ENCODE results near the gene OR6B3.
"Not testable (repeated sequence)": the region's sequence is repeated elsewhere in the genome, so short reads cannot be mapped to it uniquely, and the experiment has no call there.

OR6B3 gene

GRCh38 chr2:240053173-240054155 lies at the start of gene OR6B3:
Gene OR6B3, minus strand, starts transcription at chr2:240053521.
- DNase-seq: no peak

- no peak for DNase-seq
Observed at GRCh38 chr2:240098349-240098748, 45.0 kb upstream of the OR6B3 start.

GRCh38 chr2:240095556-240096523 lies 42.5 kb upstream of the OR6B3 start:
- no peak for DNase-seq

- no peak for DNase-seq
Observed at GRCh38 chr2:240089306-240089705, 36.0 kb upstream of the OR6B3 start.

GRCh38 chr2:240086563-240086962 lies 33.2 kb upstream of the OR6B3 start:
- DNase-seq: no peak

- no peak for DNase-seq
Observed at GRCh38 chr2:240078631-240079030, 25.3 kb upstream of the OR6B3 start.

GRCh38 chr2:240077442-240077841 lies 24.1 kb upstream of the OR6B3 start:
- DNase-seq: no peak

- no peak for DNase-seq
Observed at GRCh38 chr2:240074545-240074944, 21.2 kb upstream of the OR6B3 start.

GRCh38 chr2:240070907-240071306 lies 17.6 kb upstream of the OR6B3 start:
- no peak for DNase-seq

- DNase-seq: no peak
Observed at GRCh38 chr2:240069829-240070228, 16.5 kb upstream of the OR6B3 start.

- no peak for DNase-seq
Observed at GRCh38 chr2:240068193-240068592, 14.9 kb upstream of the OR6B3 start.

GRCh38 chr2:240066489-240066888 lies 13.2 kb upstream of the OR6B3 start:
- no peak for DNase-seq

GRCh38 chr2:240064898-240065297 lies 11.6 kb upstream of the OR6B3 start:
- DNase-seq: no peak

GRCh38 chr2:240060977-240061591 lies 7.8 kb upstream of the OR6B3 start:
- DNase-seq: peak; percentile 30 to 52

- DNase-seq: no peak
Observed at GRCh38 chr2:240056678-240057077, 3.4 kb upstream of the OR6B3 start.

GRCh38 chr2:240055177-240055917 lies 2.0 kb upstream of the OR6B3 start:
- no peak for DNase-seq

- DNase-seq: no peak
Observed at GRCh38 chr2:240052524-240052923, 797 bp downstream of the OR6B3 start.

- DNase-seq: no peak
Observed at GRCh38 chr2:240051697-240052096, 1.6 kb downstream of the OR6B3 start.

- DNase-seq: no peak
Observed at GRCh38 chr2:240050278-240050677, 3.0 kb downstream of the OR6B3 start.

GRCh38 chr2:240048237-240048636 lies 5.1 kb downstream of the OR6B3 start:
- DNase-seq: no peak

- DNase-seq: no peak
Observed at GRCh38 chr2:240045098-240045497, 8.2 kb downstream of the OR6B3 start.

GRCh38 chr2:240044096-240044495 lies 9.2 kb downstream of the OR6B3 start:
- not testable (repeated sequence) for DNase-seq
